ENCODE measurements around the gene CRTC1. TPM values are rescaled to one million over a fixed set of nuclear protein-coding genes. Genes with fewer than 3 reads are reported as not detected.

Gene CRTC1
- total and polyA plus RNA-seq, 3 donors from 2014 or later: 15.6 to 32.1 (median 28.1) TPM

- no peak overlapping the region for H3K4me3 ChIP-seq
- H3K36me3 ChIP-seq (ENCODE audit: low read depth, missing control alignments): no peaks in the 10 kb centered on the region
- no peaks in the 10 kb centered on the region for H3K27me3 ChIP-seq
- TF ChIP-seq, protein P1, sequence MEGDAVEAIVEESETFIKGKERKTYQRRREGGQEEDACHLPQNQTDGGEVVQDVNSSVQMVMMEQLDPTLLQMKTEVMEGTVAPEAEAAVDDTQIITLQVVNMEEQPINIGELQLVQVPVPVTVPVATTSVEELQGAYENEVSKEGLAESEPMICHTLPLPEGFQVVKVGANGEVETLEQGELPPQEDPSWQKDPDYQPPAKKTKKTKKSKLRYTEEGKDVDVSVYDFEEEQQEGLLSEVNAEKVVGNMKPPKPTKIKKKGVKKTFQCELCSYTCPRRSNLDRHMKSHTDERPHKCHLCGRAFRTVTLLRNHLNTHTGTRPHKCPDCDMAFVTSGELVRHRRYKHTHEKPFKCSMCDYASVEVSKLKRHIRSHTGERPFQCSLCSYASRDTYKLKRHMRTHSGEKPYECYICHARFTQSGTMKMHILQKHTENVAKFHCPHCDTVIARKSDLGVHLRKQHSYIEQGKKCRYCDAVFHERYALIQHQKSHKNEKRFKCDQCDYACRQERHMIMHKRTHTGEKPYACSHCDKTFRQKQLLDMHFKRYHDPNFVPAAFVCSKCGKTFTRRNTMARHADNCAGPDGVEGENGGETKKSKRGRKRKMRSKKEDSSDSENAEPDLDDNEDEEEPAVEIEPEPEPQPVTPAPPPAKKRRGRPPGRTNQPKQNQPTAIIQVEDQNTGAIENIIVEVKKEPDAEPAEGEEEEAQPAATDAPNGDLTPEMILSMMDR (IDR thresholded peaks at IDR 0.05): no peak
- no peak for TF ChIP-seq POLR2A (IDR thresholded peaks at IDR 0.05)
- no peak overlapping the region for H3K27ac ChIP-seq
- DNase-seq: no peak
- 86 to 89% methylated on average over 4 of the region's 4 CpGs for WGBS, 2 donors
- H3K9me3 ChIP-seq: no peaks in the 10 kb centered on the region
- intact Hi-C loops (cut with DNase I; ENCODE audit: low total_unique reads): no loop called here
- peaks cover 4% of the 10 kb centered on the region for H3K4me1 ChIP-seq
These were observed 20.6 kb downstream of the CRTC1 start for GRCh38 chr19:18704054-18704453.

- intact Hi-C loops (cut with DNase I; ENCODE audit: low total_unique reads): no loop called here
- DNase-seq: no peak
- H3K4me3 ChIP-seq: no peak overlapping the region
- H3K4me1 ChIP-seq: peaks cover 4% of the 10 kb centered on the region
- WGBS, 2 donors: 71 to 72% methylated on average over 7 of the region's 7 CpGs
- H3K9me3 ChIP-seq: no peaks in the 10 kb centered on the region
- H3K27ac ChIP-seq: no peak overlapping the region
- H3K36me3 ChIP-seq (ENCODE audit: low read depth, missing control alignments): no peaks in the 10 kb centered on the region
- H3K27me3 ChIP-seq: no peaks in the 10 kb centered on the region
- TF ChIP-seq, protein P1 (IDR thresholded peaks at IDR 0.05): no peak
- no peak for TF ChIP-seq POLR2A (IDR thresholded peaks at IDR 0.05)
These were observed 21.5 kb downstream of the CRTC1 start for GRCh38 chr19:18704971-18705370.

DNA sequence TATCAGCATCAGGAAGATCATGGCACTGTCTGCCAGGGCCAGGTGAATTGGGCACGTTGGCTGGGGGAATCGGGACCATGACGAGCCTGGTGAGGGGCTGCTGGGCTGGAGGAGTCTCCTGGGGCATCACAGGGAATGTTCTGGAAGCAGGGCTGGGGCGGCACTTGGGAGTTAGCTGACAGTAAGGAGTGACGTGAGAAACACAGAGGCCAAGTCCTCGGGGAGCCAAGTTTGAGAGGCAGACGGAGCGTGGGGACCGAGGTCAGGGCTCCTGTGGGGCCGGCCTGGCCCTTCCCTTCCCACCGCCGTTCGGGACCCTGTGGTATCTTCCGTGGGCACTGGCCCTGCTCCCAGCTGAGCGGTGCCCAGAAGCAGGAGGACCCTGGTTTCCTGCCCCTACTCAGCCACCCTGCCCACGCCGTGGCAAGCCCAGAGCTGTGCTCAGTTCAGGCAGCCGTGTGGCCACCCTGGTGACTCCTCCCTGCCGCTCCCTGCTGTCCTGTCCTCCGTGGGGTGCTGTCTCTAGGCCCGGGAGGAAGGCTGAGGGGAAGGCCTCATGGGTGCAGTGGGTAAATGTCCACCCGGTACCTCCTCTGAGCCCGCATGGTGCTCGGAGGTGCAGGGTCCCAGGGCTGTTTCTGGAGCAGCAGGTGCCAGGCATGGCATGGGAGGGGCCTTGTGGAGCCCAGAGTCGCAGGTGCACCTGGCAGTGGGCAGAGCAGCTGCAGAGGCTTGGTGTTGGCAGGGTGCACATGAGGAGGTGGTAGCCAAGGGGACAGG lies 25.2 kb downstream of the CRTC1 start:
- no peak for TF ChIP-seq POLR2A (IDR thresholded peaks at IDR 0.05)
- TF ChIP-seq, protein P1 (IDR thresholded peaks at IDR 0.05): no peak
- no peak for DNase-seq
- Histone ChIP-seq H3K4me3 (no peak overlapping the region), H3K4me1 (peaks cover 15% of the 10 kb centered on the region), H3K27ac (no peak overlapping the region), H3K36me3 (ENCODE audit: low read depth, missing control alignments) (no peaks in the 10 kb centered on the region), H3K27me3 (no peaks in the 10 kb centered on the region), H3K9me3 (no peaks in the 10 kb centered on the region)
- intact Hi-C loops (cut with DNase I; ENCODE audit: low total_unique reads): no loop called here
- WGBS, 2 donors: 85 to 88% methylated on average over 13 to 25 of the region's 25 CpGs

DNA sequence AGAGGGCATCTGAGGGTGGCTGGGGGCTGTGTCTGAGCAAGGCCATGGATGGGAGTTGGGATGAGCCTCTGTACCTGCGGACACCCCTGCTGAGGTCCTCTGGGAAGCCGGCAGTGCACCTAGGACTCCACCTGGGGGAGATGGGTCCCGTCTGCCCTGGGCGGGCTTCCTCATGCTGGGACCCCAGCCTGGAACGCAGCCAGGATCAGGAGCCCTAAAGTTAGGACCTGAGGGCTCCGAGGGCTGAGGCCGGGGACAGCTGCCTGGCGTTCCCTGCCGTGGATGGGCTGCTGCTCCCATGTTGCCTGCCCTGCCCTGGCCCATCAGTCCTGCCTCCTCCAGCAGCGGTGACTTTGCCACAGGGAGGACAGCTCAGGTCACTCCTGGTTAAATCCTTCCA lies 26.1 kb downstream of the CRTC1 start:
- no peak overlapping the region for H3K4me3 ChIP-seq
- no peaks in the 10 kb centered on the region for H3K9me3 ChIP-seq
- no peaks in the 10 kb centered on the region for H3K27me3 ChIP-seq
- no peaks in the 10 kb centered on the region for H3K36me3 ChIP-seq (ENCODE audit: low read depth, missing control alignments)
- H3K27ac ChIP-seq: no peak overlapping the region
- peaks cover 15% of the 10 kb centered on the region for H3K4me1 ChIP-seq
- intact Hi-C loops (cut with DNase I; ENCODE audit: low total_unique reads): no loop called here
- DNase-seq: no peak
- WGBS, 2 donors: 83 to 92% methylated on average over 1 to 10 of the region's 10 CpGs
- no peak for TF ChIP-seq POLR2A (IDR thresholded peaks at IDR 0.05)
- TF ChIP-seq, protein P1 (IDR thresholded peaks at IDR 0.05): no peak

GRCh38 chr19:18710186-18710585 lies 26.7 kb downstream of the CRTC1 start:
- H3K4me3 ChIP-seq: no peak overlapping the region
- H3K27ac ChIP-seq: no peak overlapping the region
- no peaks in the 10 kb centered on the region for H3K27me3 ChIP-seq
- no peak for DNase-seq
- peaks cover 15% of the 10 kb centered on the region for H3K4me1 ChIP-seq
- TF ChIP-seq, protein P1 (IDR thresholded peaks at IDR 0.05): no peak
- no peak for TF ChIP-seq POLR2A (IDR thresholded peaks at IDR 0.05)
- 74 to 80% methylated on average over 11 of the region's 11 CpGs for WGBS, 2 donors
- intact Hi-C loops (cut with DNase I; ENCODE audit: low total_unique reads): no loop called here
- no peaks in the 10 kb centered on the region for H3K36me3 ChIP-seq (ENCODE audit: low read depth, missing control alignments)
- H3K9me3 ChIP-seq: no peaks in the 10 kb centered on the region
